SU-DHL-6 (cell line): ENCODE results near the gene AFAP1L1.

Experiments used
- H2AFZ ChIP-seq: fragments of 200-600 bp; sonication (generic); 2 replicates; pipeline ENCODE4 v1.6.1; 2014; ENCODE audit warnings: low read depth, mild to moderate bottlenecking, moderate library complexity, mixed read lengths, antibody characterized with exemption, low read length; ENCODE audit not compliant: severe bottlenecking
- H3F3A ChIP-seq: fragments of 200-600 bp; shearing (Covaris generic); 2 replicates; pipeline ENCODE4 v1.6.0; 2016; ENCODE audit warnings: antibody characterized with exemption, mild to moderate bottlenecking; ENCODE audit not compliant: insufficient read depth
- H3K27ac ChIP-seq: fragments of 200-600 bp; sonication (generic); 2 replicates; pipeline ENCODE4 v1.5.1; 2016; ENCODE audit warnings: low read depth, mild to moderate bottlenecking, low read length, moderate library complexity, mixed read lengths
- H3K27me3 ChIP-seq: fragments of 200-600 bp; sonication (generic), shearing (Covaris generic); 2 replicates; pipeline ENCODE4 v1.6.0; 2014; ENCODE audit warnings: mild to moderate bottlenecking, low read length
- H3K36me3 ChIP-seq: fragments of 200-600 bp; sonication (generic); 2 replicates; pipeline ENCODE4 v1.6.1; 2014; ENCODE audit warnings: mild to moderate bottlenecking, low read length, mixed read lengths
- H3K4me2 ChIP-seq: fragments of 300-600, 200-600 bp; shearing (Covaris generic), sonication (generic); 2 replicates; pipeline ENCODE4 v1.6.0; 2014; ENCODE audit warnings: low read length, low read depth, mild to moderate bottlenecking; ENCODE audit not compliant: poor library complexity, severe bottlenecking
- H3K4me3 ChIP-seq: fragments of 200-600 bp; sonication (generic); 2 replicates; pipeline ENCODE4 v1.5.1; 2014; ENCODE audit warnings: antibody characterized with exemption, low read length, mild to moderate bottlenecking, mixed read lengths; ENCODE audit not compliant: insufficient read depth, poor library complexity, severe bottlenecking
- H3K79me2 ChIP-seq: fragments of 200-600 bp; sonication (generic); 2 replicates; pipeline ENCODE4 v1.6.1; 2014; ENCODE audit warnings: mild to moderate bottlenecking, low read length, moderate library complexity; ENCODE audit not compliant: insufficient read depth
- H3K9ac ChIP-seq: fragments of 200-600 bp; sonication (generic); 2 replicates; pipeline ENCODE4 v1.7.0; 2014; ENCODE audit warnings: mild to moderate bottlenecking, low read length
- H3K9me2 ChIP-seq: fragments of 200-600 bp; sonication (generic); replicated peaks from 2 replicates; pipeline ENCODE4 v1.6.1; 2014; ENCODE audit warnings: low read length; ENCODE audit not compliant: insufficient read depth
- H3K9me3 ChIP-seq: fragments of 200-600 bp; sonication (generic); 2 replicates; pipeline ENCODE4 v1.6.1; 2014; ENCODE audit warnings: low read length, mixed read lengths; ENCODE audit not compliant: insufficient read depth
- H4K20me1 ChIP-seq: fragments of 200-600 bp; sonication (generic); 2 replicates; pipeline ENCODE4 v1.6.1; 2014; ENCODE audit warnings: low read depth, mild to moderate bottlenecking, antibody characterized with exemption, low read length, moderate library complexity, mixed read lengths
- EZH2phosphoT487 ChIP-seq: fragments of 200-600 bp; sonication (generic), shearing (Covaris generic); conservative IDR thresholded peaks from 2 replicates; pipeline ENCODE4 v1.6.1; 2018; ENCODE audit warnings: mild to moderate bottlenecking, antibody characterized with exemption, low read length, moderate library complexity, mixed read lengths
- TF ChIP-seq, protein P1 (sequence below): fragments of 200-600 bp; sonication (generic); IDR thresholded peaks from one replicate; pipeline ENCODE4 v1.5.1; 2017; ENCODE audit warnings: antibody characterized with exemption, mild to moderate bottlenecking, low read length, moderate library complexity; ENCODE audit not compliant: insufficient read depth, poor library complexity, severe bottlenecking

Gene AFAP1L1

DNA sequence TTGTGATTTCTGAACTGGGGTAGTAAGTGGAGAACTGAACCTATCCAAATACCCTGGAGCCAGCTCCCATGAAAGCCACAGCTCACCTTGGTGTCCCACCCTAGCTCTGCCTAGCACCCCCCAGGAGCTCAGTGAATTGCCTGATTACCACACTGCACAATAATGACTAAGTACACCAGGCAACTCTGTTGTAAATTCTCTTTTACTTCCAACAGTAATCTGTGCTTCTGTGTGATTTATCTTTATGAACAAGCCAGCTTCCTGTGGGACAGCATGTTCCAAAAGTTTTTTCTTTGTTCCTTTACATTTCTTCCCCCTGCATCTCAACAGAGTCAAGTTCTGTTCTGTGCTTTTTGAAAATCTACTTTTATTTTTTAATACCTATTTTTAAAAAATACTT lies 51.6 kb downstream of the AFAP1L1 start:
- no peak overlapping the region for H2AFZ ChIP-seq
- no peaks in the 10 kb centered on the region for H3K36me3 ChIP-seq
- H3K27ac ChIP-seq, result no peak overlapping the region
- no peaks in the 10 kb centered on the region for H3K27me3 ChIP-seq
- H3K9me3 ChIP-seq, result no peaks in the 10 kb centered on the region
- no peak overlapping the region for H3K4me2 ChIP-seq
- H3F3A ChIP-seq, result no peaks in the 10 kb centered on the region
- no peaks in the 10 kb centered on the region for H3K79me2 ChIP-seq
- no peak for TF ChIP-seq EZH2phosphoT487
- TF ChIP-seq, protein P1, sequence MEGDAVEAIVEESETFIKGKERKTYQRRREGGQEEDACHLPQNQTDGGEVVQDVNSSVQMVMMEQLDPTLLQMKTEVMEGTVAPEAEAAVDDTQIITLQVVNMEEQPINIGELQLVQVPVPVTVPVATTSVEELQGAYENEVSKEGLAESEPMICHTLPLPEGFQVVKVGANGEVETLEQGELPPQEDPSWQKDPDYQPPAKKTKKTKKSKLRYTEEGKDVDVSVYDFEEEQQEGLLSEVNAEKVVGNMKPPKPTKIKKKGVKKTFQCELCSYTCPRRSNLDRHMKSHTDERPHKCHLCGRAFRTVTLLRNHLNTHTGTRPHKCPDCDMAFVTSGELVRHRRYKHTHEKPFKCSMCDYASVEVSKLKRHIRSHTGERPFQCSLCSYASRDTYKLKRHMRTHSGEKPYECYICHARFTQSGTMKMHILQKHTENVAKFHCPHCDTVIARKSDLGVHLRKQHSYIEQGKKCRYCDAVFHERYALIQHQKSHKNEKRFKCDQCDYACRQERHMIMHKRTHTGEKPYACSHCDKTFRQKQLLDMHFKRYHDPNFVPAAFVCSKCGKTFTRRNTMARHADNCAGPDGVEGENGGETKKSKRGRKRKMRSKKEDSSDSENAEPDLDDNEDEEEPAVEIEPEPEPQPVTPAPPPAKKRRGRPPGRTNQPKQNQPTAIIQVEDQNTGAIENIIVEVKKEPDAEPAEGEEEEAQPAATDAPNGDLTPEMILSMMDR, result no peak
- no peaks in the 10 kb centered on the region for H3K9me2 ChIP-seq
- H3K4me3 ChIP-seq, result no peak overlapping the region
- no peaks in the 10 kb centered on the region for H4K20me1 ChIP-seq
- H3K9ac ChIP-seq, result no peak overlapping the region

DNA sequence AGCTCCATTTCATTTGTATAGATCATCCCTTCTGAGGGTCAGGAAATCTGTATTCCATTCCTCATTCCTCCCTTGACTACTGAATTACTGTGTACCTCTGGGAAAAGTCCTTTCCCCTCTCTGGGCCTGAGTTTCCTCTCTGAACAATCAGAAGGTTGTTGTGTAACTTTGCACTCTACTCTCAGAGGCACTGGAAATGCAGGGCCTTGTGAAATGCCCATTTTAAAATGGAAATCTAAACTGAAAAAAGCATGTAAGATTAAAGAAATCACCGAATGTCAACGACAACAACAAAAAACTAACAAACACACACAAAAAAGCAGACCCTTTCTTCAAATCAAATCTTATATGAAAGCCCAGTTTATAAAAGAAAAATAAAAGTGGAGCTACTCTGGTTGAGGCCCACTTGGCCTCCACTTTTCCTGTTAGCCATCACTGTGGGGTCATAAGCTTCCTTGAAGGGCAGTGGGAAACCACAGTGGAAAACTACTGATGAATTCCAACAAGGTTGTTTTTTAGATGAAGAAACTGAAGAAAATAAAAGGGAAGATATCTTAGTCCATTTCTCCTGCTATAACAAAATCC lies 52.1 kb downstream of the AFAP1L1 start:
- Histone ChIP-seq H3K79me2 (no peaks in the 10 kb centered on the region), H2AFZ (no peak overlapping the region), H3K4me2 (no peak overlapping the region), H3K9me3 (no peaks in the 10 kb centered on the region), H3K4me3 (no peak overlapping the region), H3K27ac (no peak overlapping the region), H3K9ac (no peak overlapping the region), H4K20me1 (no peaks in the 10 kb centered on the region), H3K27me3 (no peaks in the 10 kb centered on the region), H3K9me2 (no peaks in the 10 kb centered on the region), H3F3A (no peaks in the 10 kb centered on the region), H3K36me3 (no peaks in the 10 kb centered on the region)
- TF ChIP-seq, protein P1, result no peak
- TF ChIP-seq EZH2phosphoT487, result no peak

DNA sequence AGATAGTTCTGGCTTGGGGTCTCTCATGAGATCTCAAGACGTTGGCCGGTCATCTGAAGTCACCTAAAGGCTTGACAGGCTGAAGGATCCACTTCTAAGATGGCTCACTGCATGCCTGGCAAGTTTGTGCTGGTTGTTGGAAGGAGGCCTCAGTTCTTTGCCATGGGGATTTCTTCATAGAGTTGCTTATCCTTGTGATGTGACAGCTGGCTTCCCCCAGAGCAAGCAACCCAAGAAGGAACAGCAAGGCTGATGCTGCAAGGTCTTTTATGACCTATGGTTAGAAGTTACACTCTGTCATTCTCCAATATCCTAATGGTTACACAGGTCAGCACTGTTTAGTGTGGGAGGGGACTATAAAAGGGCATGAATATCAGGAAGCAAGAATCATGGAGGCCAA lies 53.0 kb downstream of the AFAP1L1 start:
- no peaks in the 10 kb centered on the region for H3K9me2 ChIP-seq
- TF ChIP-seq, protein P1, result no peak
- no peak for TF ChIP-seq EZH2phosphoT487
- no peak overlapping the region for H3K9ac ChIP-seq
- no peaks in the 10 kb centered on the region for H3K79me2 ChIP-seq
- H2AFZ ChIP-seq, result no peak overlapping the region
- no peaks in the 10 kb centered on the region for H3K27me3 ChIP-seq
- no peaks in the 10 kb centered on the region for H3F3A ChIP-seq
- no peaks in the 10 kb centered on the region for H4K20me1 ChIP-seq
- no peak overlapping the region for H3K4me2 ChIP-seq
- no peaks in the 10 kb centered on the region for H3K36me3 ChIP-seq
- H3K4me3 ChIP-seq, result no peak overlapping the region
- H3K9me3 ChIP-seq, result no peaks in the 10 kb centered on the region
- no peak overlapping the region for H3K27ac ChIP-seq
